H9 (cell line): ENCODE data around the gene DHX30. TPM values are rescaled to one million over a fixed set of nuclear protein-coding genes. Genes with fewer than 3 reads are reported as not detected.
A peak's percentile ranks its signal among the peaks of the same experiment; 100 is the strongest.

Experiments
- DNase-seq: peaks from one replicate; pipeline ENCODE4 v3.0.0-alpha.2; 2017
- H2AFZ ChIP-seq: one replicate; pipeline ENCODE4 v1.6.1; 2013; ENCODE audit warnings: mild to moderate bottlenecking, low read length, control low read depth, moderate library complexity
- H2AK5ac ChIP-seq: 2 replicates; pipeline ENCODE4 v1.6.1; 2013; ENCODE audit warnings: low read length, control low read depth, mixed read lengths; ENCODE audit not compliant: insufficient read length
- H2BK120ac ChIP-seq: one replicate; pipeline ENCODE4 v1.6.1; 2013; ENCODE audit warnings: low read depth, mild to moderate bottlenecking, low read length, control low read depth, inconsistent platforms; ENCODE audit not compliant: poor library complexity, severe bottlenecking
- H2BK12ac ChIP-seq: 2 replicates; pipeline ENCODE4 v1.6.1; 2013; ENCODE audit warnings: low read length, control low read depth, mixed read lengths, low read depth; ENCODE audit not compliant: insufficient read length
- H2BK15ac ChIP-seq: 2 replicates; pipeline ENCODE4 v1.6.1; 2013; ENCODE audit warnings: low read depth, low read length, control low read depth
- H2BK20ac ChIP-seq: one replicate; pipeline ENCODE4 v1.6.1; 2013; ENCODE audit warnings: low read depth, mild to moderate bottlenecking, low read length, control low read depth, inconsistent platforms; ENCODE audit not compliant: poor library complexity, severe bottlenecking
- H2BK5ac ChIP-seq: 2 replicates; pipeline ENCODE4 v1.6.1; 2013; ENCODE audit warnings: low read length, control low read depth, mixed read lengths; ENCODE audit not compliant: insufficient read length
- H3K14ac ChIP-seq: 2 replicates; pipeline ENCODE4 v1.6.1; 2013; ENCODE audit warnings: low read length, control low read depth; ENCODE audit not compliant: insufficient read depth
- H3K18ac ChIP-seq: 2 replicates; pipeline ENCODE4 v1.6.1; 2013; ENCODE audit warnings: low read depth, mild to moderate bottlenecking, mixed read lengths, low read length, control low read depth; ENCODE audit not compliant: insufficient read length
- H3K23ac ChIP-seq: 2 replicates; pipeline ENCODE4 v1.6.1; 2013; ENCODE audit warnings: low read length, control low read depth, mixed read lengths, low read depth; ENCODE audit not compliant: insufficient read length
- H3K23me2 ChIP-seq: 2 replicates; pipeline ENCODE4 v1.6.1; 2013; ENCODE audit warnings: low read depth, mild to moderate bottlenecking, mixed read lengths, low read length, control low read depth; ENCODE audit not compliant: insufficient read length, poor library complexity, severe bottlenecking
- H3K27ac ChIP-seq: 2 replicates; pipeline ENCODE4 v1.5.1; 2013; ENCODE audit warnings: low read length, control low read depth, mixed read lengths, low read depth; ENCODE audit not compliant: insufficient read length
- H3K27me3 ChIP-seq: 2 replicates; pipeline ENCODE4 v1.6.1; 2013; ENCODE audit warnings: low read length, control low read depth, inconsistent platforms; ENCODE audit not compliant: insufficient read depth
- H3K4ac ChIP-seq: 2 replicates; pipeline ENCODE4 v1.6.1; 2013; ENCODE audit warnings: low read depth, mild to moderate bottlenecking, control low read depth, inconsistent platforms, low read length, moderate library complexity
- H3K4me1 ChIP-seq: 2 replicates; pipeline ENCODE4 v1.6.1; 2013; ENCODE audit warnings: low read length, control low read depth, inconsistent platforms; ENCODE audit not compliant: insufficient read depth
- H3K4me2 ChIP-seq: 2 replicates; pipeline ENCODE4 v1.6.1; 2013; ENCODE audit warnings: low read length, control low read depth, mixed read lengths; ENCODE audit not compliant: insufficient read length, insufficient read depth
- H3K56ac ChIP-seq: 2 replicates; pipeline ENCODE4 v1.6.1; 2013; ENCODE audit warnings: low read depth, mild to moderate bottlenecking, mixed read lengths, low read length, control low read depth; ENCODE audit not compliant: insufficient read length
- H3K79me1 ChIP-seq: 2 replicates; pipeline ENCODE4 v1.6.1; 2013; ENCODE audit warnings: low read depth, mild to moderate bottlenecking, moderate library complexity, low read length, control low read depth, inconsistent platforms; ENCODE audit not compliant: insufficient read depth, poor library complexity, severe bottlenecking
- H3K79me2 ChIP-seq: 2 replicates; pipeline ENCODE4 v1.6.1; 2013; ENCODE audit warnings: low read length, control low read depth, inconsistent platforms; ENCODE audit not compliant: insufficient read depth
- H3K9ac ChIP-seq: 2 replicates; pipeline ENCODE4 v1.6.1; 2013; ENCODE audit warnings: low read length, control low read depth, mixed read lengths; ENCODE audit not compliant: insufficient read length; ENCODE audit errors: extremely low read depth
- H3K9me3 ChIP-seq: one replicate; pipeline ENCODE4 v1.6.1; 2013; ENCODE audit warnings: low read depth, low read length, inconsistent platforms; ENCODE audit not compliant: control insufficient read depth
- H3T11ph ChIP-seq: one replicate; pipeline ENCODE4 v1.6.1; 2013; ENCODE audit warnings: mild to moderate bottlenecking, low read length, control low read depth, inconsistent platforms
- H4K20me1 ChIP-seq: one replicate; pipeline ENCODE4 v1.6.1; 2013; ENCODE audit not compliant: control insufficient read depth, insufficient read length, insufficient read depth
- H4K5ac ChIP-seq: 2 replicates; pipeline ENCODE4 v1.6.1; 2013; ENCODE audit warnings: low read depth, mild to moderate bottlenecking, mixed read lengths, low read length, control low read depth; ENCODE audit not compliant: insufficient read length
- H4K8ac ChIP-seq: replicated peaks from 2 replicates; pipeline ENCODE4 v1.6.1; 2013; ENCODE audit warnings: low read length, control low read depth, mixed read lengths, low read depth; ENCODE audit not compliant: insufficient read length
- H4K91ac ChIP-seq: 2 replicates; pipeline ENCODE4 v1.6.1; 2013; ENCODE audit warnings: low read depth, mild to moderate bottlenecking, moderate library complexity, mixed read lengths, low read length, control low read depth; ENCODE audit not compliant: insufficient read length
- H3K27ac Mint-ChIP-seq, 3 experiments: 2 replicates in 2 of 3; 3 replicates in 1 of 3; pipeline ENCODE4 v1.8.0; 2020 to 2021; ENCODE audit warnings: mixed read lengths in 3 of 3, mild to moderate bottlenecking in 1 of 3, moderate library complexity in 1 of 3
- H3K27me3 Mint-ChIP-seq: 2 replicates; pipeline ENCODE4 v1.8.0; 2021; ENCODE audit warnings: low read depth, mild to moderate bottlenecking, moderate library complexity, mixed read lengths
- H3K36me3 Mint-ChIP-seq, 3 experiments: 2 replicates in 2 of 3; 3 replicates in 1 of 3; pipeline ENCODE4 v1.8.0; 2020 to 2021; ENCODE audit warnings: low read depth in 3 of 3, mixed read lengths in 3 of 3; ENCODE audit not compliant: insufficient read depth in 1 of 3
- H3K4me1 Mint-ChIP-seq, 2 experiments: 2 replicates each; pipeline ENCODE4 v1.8.0; 2020; ENCODE audit warnings: mixed read lengths in 2 of 2
- H3K4me3 Mint-ChIP-seq, 2 experiments: 2 replicates in 1 of 2; 3 replicates in 1 of 2; pipeline ENCODE4 v1.8.0; 2020 to 2021; ENCODE audit warnings: mild to moderate bottlenecking in 2 of 2, mixed read lengths in 2 of 2, moderate library complexity in 1 of 2
- H3K9me3 Mint-ChIP-seq, 2 experiments: 2 replicates in 1 of 2; 3 replicates in 1 of 2; pipeline ENCODE4 v1.8.0; 2020; ENCODE audit warnings: mild to moderate bottlenecking in 2 of 2, mixed read lengths in 2 of 2, moderate library complexity in 1 of 2
- CTCF ChIP-seq: fragments of 200-600 bp; sonication (generic); conservative IDR thresholded peaks from 3 replicates; pipeline ENCODE4 v1.8.0; 2021; ENCODE audit warnings: antibody characterized with exemption, mild to moderate bottlenecking
- WGBS: extraction: QIAGEN DNeasy Blood & Tissue Kit; methylation state at CpG from one replicate; pipeline ENCODE4 v1.1.7; 2013; ENCODE audit warnings: missing lambda C conversion rate, low lambda C conversion rate, mixed read lengths; ENCODE audit not compliant: insufficient read length; ENCODE audit errors: extremely low coverage; 5-methylcytosine and 5-hydroxymethylcytosine counted together
- total RNA-seq: library from RNA; stranded (reverse); gene quantifications from 2 replicates; pipeline ENCODE4 v1.2.1, GENCODE V29; 2021

Gene DHX30
- total RNA-seq, 1 experiment from 2014 or later = 107 TPM

GRCh38 chr3:47863391-47864128 lies 60.6 kb downstream of the DHX30 start:
- H3K4me1 ChIP-seq = no peaks in the 10 kb centered on the region
- Mint-ChIP-seq H3K36me3 (peaks cover 15 to 56% (median 40%) of the 10 kb centered on the region in 3 experiments; a peak in 6 of 7 replicates), H3K27me3 (no peaks in the 10 kb centered on the region), H3K9me3 (no peaks in the 10 kb centered on the region), H3K4me1 (peaks cover 0 to 5% of the 10 kb centered on the region in 2 experiments; a peak in 1 of 4 replicates), H3K27ac (peak overlapping the region in 2 of 3 experiments; percentile 40 to 75; a peak in 3 of 7 replicates), H3K4me3 (no peak overlapping the region)
- H3K27me3 ChIP-seq = no peaks in the 10 kb centered on the region
- no peak overlapping the region for H2AK5ac ChIP-seq
- no peak overlapping the region for H3K56ac ChIP-seq
- H2BK120ac ChIP-seq = no peak overlapping the region
- no peaks in the 10 kb centered on the region for H3K79me1 ChIP-seq
- no peak overlapping the region for H4K91ac ChIP-seq
- H2BK12ac ChIP-seq = no peak overlapping the region
- no peak overlapping the region for H3T11ph ChIP-seq
- no peak for DNase-seq
- no peak overlapping the region for H2BK20ac ChIP-seq
- H3K18ac ChIP-seq = no peak overlapping the region
- no peak for TF ChIP-seq CTCF
- no peak overlapping the region for H2BK15ac ChIP-seq
- H3K9me3 ChIP-seq = no peaks in the 10 kb centered on the region
- WGBS = no CpG with 5 or more reads among the region's 12 CpGs
- no peak overlapping the region; the same call in 1 of the 2 replicates for H3K14ac ChIP-seq
- H2BK5ac ChIP-seq = no peak overlapping the region
- no peak overlapping the region for H2AFZ ChIP-seq
- H3K79me2 ChIP-seq = no peaks in the 10 kb centered on the region
- no peaks in the 10 kb centered on the region for H3K23me2 ChIP-seq
- no peak overlapping the region for H4K5ac ChIP-seq
- no peak overlapping the region for H4K8ac ChIP-seq
- H3K4ac ChIP-seq = no peak overlapping the region
- H4K20me1 ChIP-seq = no peaks in the 10 kb centered on the region
- no peak overlapping the region for H3K27ac ChIP-seq
- no peak overlapping the region for H3K9ac ChIP-seq
- no peak overlapping the region for H3K23ac ChIP-seq
- no peak overlapping the region for H3K4me2 ChIP-seq
